ENCODE data around the gene TGM6. TPM values are rescaled to one million over a fixed set of nuclear protein-coding genes. Genes with fewer than 3 reads are reported as not detected.

TGM6 gene
- total RNA-seq, 1 experiment from 2014 or later, result not detected

DNA sequence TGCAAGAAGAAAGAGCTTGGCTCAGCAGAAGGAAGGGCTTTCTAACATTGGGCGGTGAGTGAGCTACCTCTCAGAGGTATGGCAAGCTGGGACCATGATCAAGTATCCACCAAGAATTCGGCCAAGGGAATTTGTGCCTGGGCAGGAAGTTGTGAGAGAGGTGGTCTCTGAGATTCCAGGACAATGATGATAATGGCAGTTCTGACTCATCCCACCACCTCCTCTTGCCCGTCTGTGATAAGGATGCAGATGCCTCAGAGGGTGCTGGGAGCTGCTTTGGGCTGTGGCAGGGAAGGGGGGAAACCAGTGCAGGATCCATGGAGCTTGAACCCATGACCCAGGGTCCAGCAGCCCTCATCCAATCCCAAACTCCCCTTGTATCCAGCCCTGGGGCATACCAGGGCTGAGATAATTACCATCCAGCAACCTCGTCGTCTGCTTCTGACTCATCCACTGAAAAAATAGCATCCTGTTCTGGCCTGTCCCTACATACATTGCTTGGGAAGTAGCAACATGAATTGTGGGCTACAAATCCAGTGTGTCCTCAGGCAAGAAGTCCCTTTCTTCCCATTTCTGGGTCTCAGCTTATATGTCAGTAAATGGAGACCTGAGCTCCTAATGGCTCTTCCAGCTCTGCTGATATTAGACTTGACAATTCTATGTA is 5.9 kb downstream of the TGM6 start:
- Histone ChIP-seq H3K56ac (ENCODE audit: insufficient read length, low read depth, low read length) (no peak overlapping the region), H4K20me1 (ENCODE audit: control insufficient read depth, insufficient read depth, insufficient read length) (no peaks in the 10 kb centered on the region)

More for the DNA sequence above, 5.9 kb downstream of the TGM6 start:
- Histone ChIP-seq H3K4me1 (ENCODE audit: insufficient read depth, low read length) (no peaks in the 10 kb centered on the region), H3K9ac (ENCODE audit: extremely low read depth, insufficient read length, low read length) (no peak overlapping the region), H3K4me2 (ENCODE audit: insufficient read depth, insufficient read length, low read length) (no peak overlapping the region), H2AFZ (ENCODE audit: low read length) (no peak overlapping the region), H4K5ac (ENCODE audit: insufficient read length, low read depth, low read length) (no peak overlapping the region), H3T11ph (ENCODE audit: low read length) (no peak overlapping the region), H4K8ac (replicated peaks; ENCODE audit: insufficient read length, low read depth, low read length) (no peak overlapping the region), H2BK5ac (ENCODE audit: insufficient read length, low read length) (no peak overlapping the region), H3K18ac (ENCODE audit: insufficient read length, low read depth, low read length) (no peak overlapping the region), H3K14ac (ENCODE audit: insufficient read depth, low read length) (no peak overlapping the region), H2BK120ac (ENCODE audit: low read depth, low read length, poor library complexity, severe bottlenecking) (no peak overlapping the region), H4K91ac (ENCODE audit: insufficient read length, low read depth, low read length) (no peak overlapping the region), H3K79me2 (ENCODE audit: insufficient read depth, low read length) (no peaks in the 10 kb centered on the region), H3K27me3 (ENCODE audit: insufficient read depth, low read length) (no peaks in the 10 kb centered on the region), H3K4ac (ENCODE audit: low read depth, low read length) (no peak overlapping the region), H3K27ac (ENCODE audit: insufficient read length, low read depth, low read length) (no peak overlapping the region), H3K79me1 (ENCODE audit: insufficient read depth, low read depth, low read length, poor library complexity, severe bottlenecking) (no peaks in the 10 kb centered on the region), H3K23ac (ENCODE audit: insufficient read length, low read depth, low read length) (no peak overlapping the region), H3K23me2 (ENCODE audit: insufficient read length, low read depth, low read length, poor library complexity, severe bottlenecking) (no peaks in the 10 kb centered on the region), H3K9me3 (ENCODE audit: control insufficient read depth, low read depth, low read length) (no peaks in the 10 kb centered on the region), H2BK12ac (ENCODE audit: insufficient read length, low read depth, low read length) (no peak overlapping the region), H2BK15ac (ENCODE audit: low read depth, low read length) (no peak overlapping the region), H2BK20ac (ENCODE audit: low read depth, low read length, poor library complexity, severe bottlenecking) (no peak overlapping the region), H2AK5ac (ENCODE audit: insufficient read length, low read length) (no peak overlapping the region)
- TF ChIP-seq, protein P1, sequence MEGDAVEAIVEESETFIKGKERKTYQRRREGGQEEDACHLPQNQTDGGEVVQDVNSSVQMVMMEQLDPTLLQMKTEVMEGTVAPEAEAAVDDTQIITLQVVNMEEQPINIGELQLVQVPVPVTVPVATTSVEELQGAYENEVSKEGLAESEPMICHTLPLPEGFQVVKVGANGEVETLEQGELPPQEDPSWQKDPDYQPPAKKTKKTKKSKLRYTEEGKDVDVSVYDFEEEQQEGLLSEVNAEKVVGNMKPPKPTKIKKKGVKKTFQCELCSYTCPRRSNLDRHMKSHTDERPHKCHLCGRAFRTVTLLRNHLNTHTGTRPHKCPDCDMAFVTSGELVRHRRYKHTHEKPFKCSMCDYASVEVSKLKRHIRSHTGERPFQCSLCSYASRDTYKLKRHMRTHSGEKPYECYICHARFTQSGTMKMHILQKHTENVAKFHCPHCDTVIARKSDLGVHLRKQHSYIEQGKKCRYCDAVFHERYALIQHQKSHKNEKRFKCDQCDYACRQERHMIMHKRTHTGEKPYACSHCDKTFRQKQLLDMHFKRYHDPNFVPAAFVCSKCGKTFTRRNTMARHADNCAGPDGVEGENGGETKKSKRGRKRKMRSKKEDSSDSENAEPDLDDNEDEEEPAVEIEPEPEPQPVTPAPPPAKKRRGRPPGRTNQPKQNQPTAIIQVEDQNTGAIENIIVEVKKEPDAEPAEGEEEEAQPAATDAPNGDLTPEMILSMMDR (conservative IDR thresholded peaks at IDR 0.05), result no peak
- H3K9me3 Mint-ChIP-seq, result no peaks in the 10 kb centered on the region; a peak in 2 of 5 replicates
- WGBS (ENCODE audit: extremely low coverage, insufficient read length, low lambda C conversion rate), result no CpG with 5 or more reads among the region's 5 CpGs
- H3K4me3 Mint-ChIP-seq, result no peak overlapping the region
- H3K27ac Mint-ChIP-seq, result peak overlapping the region in 1 of 3 experiments; percentile 86; a peak in 1 of 7 replicates
- H3K36me3 Mint-ChIP-seq (ENCODE audit: insufficient read depth in 1 of 3, low read depth in 3 of 3), result no peaks in the 10 kb centered on the region
- H3K27me3 Mint-ChIP-seq (ENCODE audit: low read depth), result peaks cover 5% of the 10 kb centered on the region
- no peaks in the 10 kb centered on the region for H3K4me1 Mint-ChIP-seq
- DNase-seq, result no peak

Measured in H9 (cell line).